GM19324 (cell line): ENCODE measurements around the gene FADS2.

Source experiments
- ATAC-seq: cut with Tn5 transposase; IDR thresholded peaks from one replicate; pipeline ENCODE4 v1.9.1; 2021; ENCODE audit warnings: mild to moderate bottlenecking, moderate library complexity; ENCODE audit not compliant: unreplicated experiment, low FRiP score

The FADS2 gene

GRCh38 chr11:61827571-61828378 lies at the start of gene FADS2:
TSS of gene FADS2 (plus strand) at chr11:61828300. CDS start at chr11:61828391, 91 bp downstream.
- peak; percentile 72 for ATAC-seq

GRCh38 chr11:61778357-61778886 lies 49.7 kb upstream of the FADS2 start:
- no peak for ATAC-seq

- ATAC-seq: no peak
Observed at GRCh38 chr11:61778920-61779650, 49.0 kb upstream of the FADS2 start.

DNA sequence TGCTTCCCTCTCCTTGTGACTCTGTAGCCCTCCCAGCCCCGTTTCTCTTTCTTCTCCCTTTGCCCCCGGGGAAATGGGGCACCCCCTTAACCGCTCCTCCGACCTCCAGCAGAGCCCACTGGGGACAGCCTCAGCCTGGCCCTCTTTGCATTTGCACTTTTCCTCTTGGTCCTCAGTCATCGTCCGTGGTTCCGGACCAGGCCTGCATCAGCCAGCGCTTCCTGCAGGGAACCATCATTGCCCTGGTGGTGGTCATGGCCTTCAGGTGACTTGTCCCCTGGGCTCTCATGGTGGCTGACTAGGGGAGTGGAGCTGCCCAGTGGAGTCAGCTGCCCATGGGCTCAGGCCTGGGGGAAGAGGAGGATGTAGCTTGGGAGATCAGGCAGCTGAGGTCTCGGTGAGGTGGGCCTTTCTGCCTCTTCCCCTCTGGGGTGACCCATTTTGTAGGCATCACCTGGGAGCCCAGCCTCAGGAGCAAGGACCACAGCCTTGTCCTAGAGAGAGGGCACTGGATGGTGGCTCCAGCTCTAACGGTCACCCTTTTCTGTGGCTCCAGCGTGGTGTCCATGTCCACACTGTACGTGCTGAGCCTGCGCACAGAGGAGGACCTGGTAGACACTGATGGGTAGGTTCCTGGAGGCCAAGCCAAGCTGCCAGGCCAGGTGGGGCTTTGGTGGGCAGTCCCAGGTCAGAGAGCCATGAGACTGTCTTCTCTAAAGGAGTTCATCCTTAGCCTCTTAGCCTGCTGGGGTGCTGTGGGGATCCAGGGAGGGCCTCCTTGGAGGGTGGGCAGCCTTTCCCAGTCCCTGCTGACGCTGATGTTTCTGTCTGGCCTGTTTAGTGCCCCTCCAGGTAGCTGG lies 48.2 kb upstream of the FADS2 start:
- ATAC-seq: no peak

DNA sequence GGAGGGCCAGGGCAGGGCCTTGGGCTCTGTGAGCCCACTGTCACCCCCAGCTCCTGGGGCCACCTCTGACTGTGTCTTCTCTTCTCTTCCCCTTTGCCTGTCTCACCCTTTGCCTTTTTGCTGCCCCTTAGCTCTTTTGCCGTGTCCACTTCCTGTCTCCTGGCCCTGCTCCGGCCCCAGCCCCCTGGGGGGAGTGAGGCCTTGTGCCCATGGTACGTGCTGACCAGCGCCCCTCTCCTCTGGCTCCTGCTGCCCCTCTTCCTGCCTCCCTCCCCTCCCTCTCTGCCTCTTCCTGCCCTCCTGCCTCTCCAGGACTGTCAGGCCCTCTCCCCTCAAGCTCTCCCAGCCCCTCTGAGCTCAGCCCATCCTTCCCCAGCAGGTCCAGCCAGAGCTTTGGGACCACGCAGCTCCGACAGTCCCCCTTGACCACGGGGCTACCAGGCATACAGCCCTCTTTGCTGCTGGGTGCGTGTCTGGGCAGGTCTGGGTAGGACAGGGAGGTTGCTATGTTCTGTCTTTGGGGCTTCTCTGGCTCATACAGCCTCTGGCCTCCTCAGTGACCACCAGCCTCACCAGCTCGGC lies 47.4 kb upstream of the FADS2 start:
- ATAC-seq: no peak

DNA sequence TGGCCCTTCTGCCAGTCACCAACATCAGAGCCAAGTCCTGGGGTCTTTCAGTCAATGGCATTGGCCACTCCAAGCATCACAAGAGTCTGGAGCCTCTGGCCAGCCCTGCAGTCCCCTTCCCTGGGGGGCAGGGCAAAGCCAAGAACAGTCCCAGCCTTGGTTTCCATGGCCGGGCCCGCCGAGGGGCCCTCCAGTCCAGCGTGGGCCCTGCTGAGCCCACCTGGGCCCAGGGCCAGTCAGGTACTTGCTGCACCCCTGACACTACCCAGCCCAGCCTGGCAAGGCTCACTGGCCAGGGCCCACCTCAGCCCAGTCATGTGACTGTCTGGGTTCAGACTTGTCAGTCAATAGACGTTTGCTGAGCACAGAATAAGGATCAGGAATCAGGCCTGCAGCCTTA lies 46.5 kb upstream of the FADS2 start:
- ATAC-seq: no peak

- no peak for ATAC-seq
Observed at GRCh38 chr11:61782299-61782698, 45.8 kb upstream of the FADS2 start.

GRCh38 chr11:61782841-61783240 lies 45.3 kb upstream of the FADS2 start:
- no peak for ATAC-seq

- no peak for ATAC-seq
Observed at GRCh38 chr11:61783717-61784505, 44.2 kb upstream of the FADS2 start.

- ATAC-seq: no peak
Observed at GRCh38 chr11:61784506-61784805, 43.6 kb upstream of the FADS2 start.

GRCh38 chr11:61785837-61786402 lies 42.2 kb upstream of the FADS2 start:
- no peak for ATAC-seq

DNA sequence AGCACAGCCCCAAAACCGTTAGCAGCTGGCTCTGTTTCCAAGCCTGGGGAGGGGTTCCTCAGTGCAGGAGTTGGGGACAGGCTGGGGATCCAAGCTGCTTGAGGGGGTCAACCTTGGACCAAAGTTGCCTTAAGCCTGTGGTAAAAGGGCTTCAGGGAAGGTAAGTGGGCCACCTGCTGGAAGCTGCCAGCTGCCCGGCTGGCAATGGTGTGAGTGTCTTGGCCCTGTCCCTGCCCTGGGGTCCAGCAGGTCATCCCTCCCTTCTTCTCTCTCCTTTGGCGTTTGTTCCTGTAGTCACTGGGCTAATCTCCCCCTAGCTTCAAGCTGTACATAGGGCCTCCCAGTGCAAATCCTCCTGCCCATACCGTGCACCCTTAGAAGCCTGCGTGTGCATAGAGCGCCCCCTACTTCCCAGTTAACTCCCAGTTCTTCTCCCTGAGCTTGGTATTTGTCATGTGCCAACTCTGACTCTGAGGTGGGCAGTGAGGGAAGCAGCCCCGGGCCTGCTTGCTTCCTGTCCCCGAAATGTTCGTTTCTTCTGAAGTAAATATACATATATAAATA lies 40.1 kb upstream of the FADS2 start:
- ATAC-seq: no peak

GRCh38 chr11:61791737-61792309 lies 36.3 kb upstream of the FADS2 start:
- no peak for ATAC-seq

GRCh38 chr11:61792310-61793082 lies 35.6 kb upstream of the FADS2 start, which contains the start of the genes FEN1 and TMEM258:
TSS of gene FEN1 (plus strand) at chr11:61792911. CDS start at chr11:61795362, 2,451 bp downstream.
TSS of gene TMEM258 (minus strand) at chr11:61792599. CDS start at chr11:61792558, 41 bp downstream.
- peak; percentile 80 for ATAC-seq

DNA sequence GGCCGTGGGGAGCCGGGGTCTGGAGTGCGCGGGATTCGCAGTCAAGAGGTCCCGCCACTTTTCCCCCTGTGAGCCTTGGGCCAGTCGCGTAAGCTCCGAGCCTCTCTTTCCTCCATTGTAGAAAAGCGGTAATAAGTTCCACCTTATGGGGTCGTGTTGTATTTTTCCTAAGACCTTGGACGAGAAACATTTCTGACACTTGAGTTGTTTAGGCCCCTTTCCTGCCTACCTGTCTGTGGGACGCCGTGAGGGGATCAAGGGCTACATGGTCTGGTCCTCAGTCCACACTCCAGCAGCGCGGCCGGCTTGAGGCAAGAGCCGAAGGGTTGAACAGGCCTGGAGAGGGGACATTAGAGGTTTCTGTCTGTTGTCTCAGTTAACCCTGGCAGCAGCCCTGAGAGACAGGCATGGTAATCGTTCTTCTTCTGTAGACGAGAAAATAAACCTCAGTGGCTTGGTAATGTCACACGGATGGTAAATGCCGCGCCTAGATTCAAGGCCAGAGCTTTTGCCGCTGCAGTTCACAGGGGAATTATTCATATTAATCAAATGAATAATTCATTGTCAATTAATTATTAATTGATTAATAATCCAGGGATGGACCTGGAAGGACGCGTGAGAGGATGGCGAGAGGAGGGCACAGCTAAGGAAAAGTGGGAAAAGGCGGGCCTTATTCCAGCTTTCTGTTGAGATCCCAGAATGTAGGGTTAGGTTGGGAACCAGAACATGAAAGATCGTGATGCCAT lies 34.8 kb upstream of the FADS2 start:
- ATAC-seq: no peak

DNA sequence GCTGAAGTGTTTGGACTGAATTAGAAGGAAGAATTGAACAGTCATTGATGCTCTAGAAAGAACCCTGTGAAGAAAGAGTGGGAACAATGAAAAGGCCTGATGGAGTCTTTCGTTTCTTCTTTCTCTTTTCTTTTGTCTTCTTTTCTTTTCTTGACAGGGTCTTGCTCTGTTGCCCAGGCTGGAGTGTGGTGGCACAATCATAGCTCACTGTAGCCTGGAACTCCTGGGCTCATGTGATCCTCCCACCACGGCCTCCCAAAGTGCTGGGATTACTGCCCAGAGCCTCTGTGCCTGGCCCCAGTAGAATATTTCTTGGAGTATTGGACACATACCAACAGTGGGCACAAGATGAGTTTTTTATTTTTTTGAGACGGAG lies 34.3 kb upstream of the FADS2 start:
- no peak for ATAC-seq

- ATAC-seq: no peak
Observed at GRCh38 chr11:61794579-61794978, 33.5 kb upstream of the FADS2 start.
